GM03348 (cell line): ENCODE results near the gene LRCOL1.

Experiments
- DNase-seq: peaks from one replicate; pipeline ENCODE4 v3.0.0; 2012; ENCODE audit warnings: low spot score

The LRCOL1 gene

DNA sequence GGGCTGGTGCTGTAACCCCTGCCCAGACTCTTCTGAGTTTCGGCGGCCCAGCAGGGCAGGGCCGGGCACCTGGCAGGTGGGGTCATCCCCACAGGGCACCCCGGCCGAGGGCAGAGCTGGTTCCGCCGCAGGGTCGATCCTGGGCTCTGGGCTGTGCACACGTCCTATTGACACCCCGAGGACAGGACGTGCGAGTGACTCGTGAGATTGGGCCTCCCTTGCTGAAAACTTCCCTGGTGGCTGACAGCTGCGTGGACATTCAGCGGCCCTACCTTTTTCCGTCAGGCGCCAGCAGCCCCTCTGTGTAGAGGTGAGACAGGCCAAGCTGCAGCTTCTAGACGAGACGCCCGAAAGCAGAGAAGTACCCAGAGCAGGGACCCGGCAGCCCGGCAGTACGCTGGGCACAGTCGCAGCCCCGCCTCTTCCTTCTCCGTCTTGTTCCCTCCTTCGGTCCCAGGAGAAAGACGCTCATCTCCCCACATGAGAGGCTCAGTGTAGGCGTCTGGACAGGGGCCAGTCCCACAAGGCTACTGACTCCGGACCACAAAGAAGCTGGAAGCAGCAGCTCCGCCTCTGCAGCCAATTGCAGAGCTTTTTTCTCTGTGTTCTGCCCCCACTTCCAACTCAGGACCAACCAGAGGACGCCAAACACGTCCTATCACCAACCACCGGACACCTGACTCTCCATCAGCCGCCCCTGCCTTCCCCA, at the start of gene LRCOL1:
TSS of gene LRCOL1 (minus strand) at position 532 of the 709 bp plus-strand sequence. CDS start 4,331 bp downstream, outside the sequence.
- DNase-seq, result peak; percentile 90

DNA sequence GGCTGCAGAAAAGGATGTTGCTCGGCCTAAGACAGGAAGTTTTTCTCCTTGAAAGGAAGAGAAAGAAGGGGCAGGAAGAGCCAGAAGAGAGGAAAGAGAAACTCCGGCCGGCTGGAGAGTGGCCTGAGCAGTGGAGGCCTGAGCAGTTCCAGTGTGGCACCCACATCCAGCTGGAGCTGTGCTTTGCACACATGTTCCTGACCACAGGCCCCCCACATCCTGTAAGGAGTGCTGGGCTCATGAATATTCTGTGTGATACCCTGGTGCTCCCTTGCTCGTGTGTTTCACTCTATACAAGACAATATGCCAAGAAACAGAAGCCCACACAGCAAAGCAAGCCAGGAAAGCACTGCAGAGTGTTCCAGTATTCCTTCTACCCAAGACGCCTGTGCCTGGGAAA, 49.7 kb upstream of the LRCOL1 start:
- no peak for DNase-seq

DNA sequence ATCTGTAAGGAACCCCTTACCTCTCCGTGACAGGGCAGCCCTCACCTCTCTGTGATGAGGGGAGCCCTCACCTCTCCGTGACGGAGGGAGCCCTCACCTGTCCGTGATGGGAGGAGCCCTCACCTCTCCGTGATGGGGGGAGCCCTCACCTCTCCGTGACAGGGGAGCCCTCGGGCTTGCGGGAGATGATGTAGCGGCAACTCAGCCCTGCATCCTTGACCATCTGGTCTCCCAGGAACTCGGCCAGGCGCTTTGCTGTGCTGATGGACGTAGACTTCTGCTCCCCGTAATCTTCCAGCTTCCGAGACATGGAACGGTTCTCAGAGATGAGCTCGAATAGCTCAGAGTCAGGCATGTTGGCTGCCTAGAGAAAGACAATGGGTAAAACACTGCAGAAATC, 48.8 kb upstream of the LRCOL1 start:
- no peak for DNase-seq

DNA sequence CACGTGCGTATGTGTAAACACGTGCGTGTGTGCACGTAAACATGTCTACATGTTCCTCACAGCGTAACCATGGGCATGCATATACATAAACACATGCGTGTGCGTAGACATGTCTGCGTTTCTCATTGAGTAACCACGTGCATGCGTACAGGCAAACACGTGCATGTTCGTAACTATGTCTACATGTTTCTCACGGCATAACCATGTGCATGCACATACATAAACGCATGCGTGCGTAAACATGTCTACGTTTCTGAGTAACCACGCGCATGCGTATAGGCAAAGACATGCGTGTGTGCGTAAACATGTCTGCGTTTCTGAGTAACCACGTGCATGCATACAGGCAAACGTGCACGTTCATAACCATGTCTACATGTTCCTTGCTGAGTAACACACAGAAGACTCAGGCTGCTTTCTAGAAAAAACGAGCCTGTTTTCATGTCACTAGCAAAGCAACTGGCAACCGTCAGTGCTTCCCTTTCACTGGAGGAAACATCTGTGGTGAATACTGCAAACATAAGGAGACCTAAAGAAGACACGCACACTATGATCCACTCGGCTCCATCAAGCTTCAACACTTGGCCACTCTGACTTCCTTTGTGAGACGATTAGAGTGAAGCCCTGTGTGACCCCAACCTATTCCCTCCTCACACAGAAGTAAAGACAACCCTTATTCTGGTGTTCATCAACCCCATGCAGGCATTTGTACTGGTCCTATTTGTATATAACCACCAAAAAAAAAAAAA, 47.9 kb upstream of the LRCOL1 start:
- DNase-seq, result no peak

DNA sequence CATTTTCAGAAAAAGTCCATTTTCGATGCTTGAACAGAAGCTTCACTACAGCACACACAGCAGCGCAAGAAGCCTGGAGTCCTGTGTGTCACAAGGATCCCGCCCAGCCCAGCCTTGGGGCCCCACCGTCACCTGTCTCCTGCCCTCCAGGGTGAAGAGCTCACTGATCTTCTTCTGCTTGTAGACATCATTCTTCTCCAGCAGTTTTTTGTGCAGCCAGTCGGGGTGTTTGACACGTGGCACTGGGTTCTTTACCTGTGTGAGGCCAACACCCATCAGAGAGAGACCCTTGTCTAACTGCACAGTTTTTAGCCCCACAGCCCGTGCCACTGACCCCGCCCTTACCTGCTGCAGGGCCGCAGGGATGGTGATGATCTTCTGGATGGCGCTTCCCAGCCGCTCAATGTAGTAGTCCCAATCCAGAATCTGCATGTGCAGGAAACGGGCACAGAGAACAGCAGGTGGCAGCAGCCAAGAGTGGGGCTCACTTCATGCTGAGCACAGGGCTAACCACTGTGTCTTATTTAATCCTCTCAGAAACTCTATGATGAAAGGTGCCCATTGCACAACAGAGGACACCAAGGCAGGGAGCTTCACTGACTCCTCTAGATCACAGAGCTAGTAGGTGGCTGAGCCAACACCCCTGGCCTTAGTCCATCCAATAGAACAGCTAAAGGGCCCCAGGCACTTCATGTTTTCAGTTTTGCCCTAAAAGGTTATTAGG, 46.8 kb upstream of the LRCOL1 start:
- DNase-seq, result no peak

DNA sequence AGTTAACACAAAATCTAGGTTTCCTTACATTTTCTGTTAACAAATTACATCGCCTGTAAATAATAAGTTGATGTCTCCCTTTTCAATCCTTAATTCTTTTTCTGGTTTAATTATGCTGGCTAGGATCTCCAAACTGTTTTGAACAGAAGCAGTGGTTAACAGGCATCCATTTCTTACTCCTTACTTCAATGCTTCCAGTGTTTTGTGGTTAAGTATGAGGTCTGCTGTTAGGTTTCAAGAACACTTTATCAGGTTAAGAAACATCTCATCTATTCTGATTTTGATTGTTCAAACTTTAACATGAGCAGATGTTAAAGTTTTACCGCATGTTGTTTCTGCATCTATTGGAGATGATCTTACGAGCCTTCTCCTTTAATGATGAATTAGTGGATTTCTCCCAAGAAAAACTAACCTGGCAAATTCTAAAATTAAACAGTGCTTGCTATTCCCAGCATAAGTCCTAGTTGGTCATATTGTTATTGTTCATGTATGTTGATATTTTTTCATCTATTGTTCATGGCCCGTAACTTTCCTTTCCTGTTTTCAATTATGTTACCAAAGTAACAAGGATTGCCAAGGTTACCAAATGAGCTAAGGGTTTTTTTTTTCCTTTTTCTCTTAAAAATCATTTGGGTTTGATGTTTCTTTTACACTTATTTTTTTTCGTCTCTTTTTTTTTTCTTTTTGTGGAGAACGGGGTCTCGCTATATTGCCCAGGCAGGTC, 43.3 kb upstream of the LRCOL1 start:
- DNase-seq, result no peak

DNA sequence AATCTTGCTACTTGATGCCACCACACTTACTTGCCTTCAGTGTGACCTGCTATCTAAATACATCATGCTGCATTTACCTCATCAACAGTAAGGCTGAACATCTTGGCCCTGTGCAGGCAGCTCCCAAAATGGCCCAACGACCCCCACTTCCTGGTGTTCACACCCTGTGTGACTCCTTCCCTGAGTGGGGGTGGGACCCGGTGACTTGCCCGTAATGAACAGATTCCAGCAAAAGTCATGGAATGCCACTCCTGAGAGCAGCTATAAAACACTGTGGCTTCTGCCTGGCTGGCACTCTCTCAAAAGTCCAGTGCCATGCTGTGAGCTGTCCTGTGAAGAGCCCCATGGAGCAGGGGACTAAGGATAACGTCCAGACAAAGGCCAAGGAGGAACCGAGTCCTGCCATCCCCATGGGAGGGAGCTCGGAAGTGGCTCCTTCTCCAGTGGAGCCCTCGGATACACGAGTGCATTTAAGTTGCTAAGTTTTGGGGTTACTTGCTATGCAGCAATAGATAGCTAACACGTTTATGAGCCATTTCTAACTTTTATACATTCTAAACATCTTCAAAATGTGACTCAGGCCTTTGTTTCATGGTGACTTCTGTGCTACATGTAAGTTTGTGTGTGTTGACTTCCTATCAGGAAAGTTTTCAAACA, 41.2 kb upstream of the LRCOL1 start:
- DNase-seq, result no peak

DNA sequence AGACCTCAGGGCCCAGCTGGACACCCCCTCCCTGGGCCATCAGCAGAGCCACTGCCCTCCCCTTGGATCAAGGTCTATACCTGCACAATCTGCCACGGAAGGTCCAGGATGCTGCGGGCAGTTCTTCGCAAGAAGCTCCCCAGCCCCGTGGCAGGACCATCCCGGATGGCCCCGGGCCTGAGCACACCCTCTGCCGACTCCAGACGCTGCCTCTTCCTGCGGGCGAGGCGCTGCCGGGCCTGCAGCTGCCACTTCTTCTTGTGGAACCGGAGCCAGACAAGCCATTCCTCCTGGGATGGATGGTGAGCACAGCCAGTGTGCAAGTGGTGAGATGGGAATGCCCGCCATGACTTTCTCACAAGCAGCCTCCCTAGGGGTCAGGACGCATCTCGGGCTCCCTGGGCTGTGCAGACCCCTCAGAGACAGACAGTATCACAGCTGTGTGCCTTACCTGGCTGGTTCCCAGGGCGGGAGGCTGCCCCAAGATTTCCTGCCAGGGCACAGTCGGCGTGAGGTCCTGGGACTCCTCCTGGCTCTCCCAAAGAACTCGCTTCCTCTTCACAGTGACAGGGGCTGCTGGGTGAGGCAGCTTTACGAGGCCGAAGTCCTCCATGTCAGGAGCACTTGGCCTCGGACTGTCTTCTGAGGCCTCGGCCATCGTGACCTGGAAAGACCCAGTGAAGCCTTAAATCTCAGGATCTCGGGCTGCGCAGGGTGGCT, 39.0 kb upstream of the LRCOL1 start:
- no peak for DNase-seq

DNA sequence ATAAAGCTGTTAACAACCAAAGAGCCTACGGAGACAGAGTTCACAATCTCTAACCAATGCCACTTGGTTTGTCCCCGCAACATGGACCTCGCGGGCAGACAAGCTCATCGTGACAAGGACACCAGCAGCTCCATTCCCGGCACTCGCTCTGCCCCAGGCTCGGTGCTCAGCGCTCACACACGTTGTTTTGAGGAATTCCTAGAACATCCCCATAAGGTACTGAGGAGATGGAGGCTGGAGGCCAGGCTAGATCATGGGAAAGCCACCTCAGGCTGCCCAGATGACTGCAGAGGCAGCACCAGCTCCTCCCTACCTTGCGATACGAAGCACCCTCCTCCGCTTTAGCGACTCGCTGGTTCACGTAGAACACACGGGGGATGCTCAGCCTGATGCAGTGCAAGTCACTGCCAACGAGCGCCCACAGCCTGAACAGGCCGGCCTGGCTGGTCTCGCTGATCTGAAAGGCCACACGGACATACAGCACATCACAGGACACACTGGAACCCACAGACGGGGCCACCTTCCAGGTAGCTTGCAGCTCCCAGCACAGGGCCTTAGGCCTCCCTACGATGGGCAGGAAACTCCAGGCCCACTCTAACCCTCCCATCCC, 38.3 kb upstream of the LRCOL1 start:
- DNase-seq, result no peak

DNA sequence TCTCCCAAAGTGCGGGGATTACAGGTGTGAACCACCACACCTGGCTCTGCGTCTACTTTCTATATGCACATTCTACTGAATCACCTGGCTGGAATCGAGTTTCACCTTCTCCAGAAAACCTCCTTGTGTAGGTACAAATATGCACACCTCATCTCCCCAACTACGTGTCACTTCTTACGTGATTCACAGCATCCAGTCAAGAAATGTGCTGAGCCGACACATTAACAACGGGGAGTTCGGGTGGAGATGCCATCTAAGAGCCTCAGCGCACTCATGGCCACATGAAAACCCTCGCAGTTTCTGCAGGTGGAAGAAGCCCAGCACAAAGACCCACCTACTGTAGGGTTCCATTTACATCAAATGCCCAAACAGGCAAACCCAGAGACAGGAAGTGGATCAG, 37.5 kb upstream of the LRCOL1 start:
- DNase-seq, result no peak

DNA sequence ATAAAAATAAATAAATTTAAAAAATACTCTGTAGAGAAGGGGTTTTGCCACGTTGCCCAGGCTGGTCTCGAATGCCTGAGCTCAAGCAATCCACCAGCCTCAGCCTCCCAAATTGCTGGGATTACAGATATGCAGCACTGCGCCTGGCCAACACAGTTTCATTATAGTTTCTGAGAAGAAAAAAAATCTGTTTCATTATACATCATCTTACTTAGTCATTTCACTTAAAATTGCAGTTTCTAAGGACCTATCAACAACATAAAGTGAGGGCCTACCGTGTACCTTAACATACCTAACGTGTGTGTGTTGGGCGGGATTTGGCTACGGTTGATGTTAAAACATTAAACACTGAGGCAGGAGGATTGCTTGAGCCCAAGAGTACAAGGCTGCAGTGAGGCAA, 36.5 kb upstream of the LRCOL1 start:
- no peak for DNase-seq

DNA sequence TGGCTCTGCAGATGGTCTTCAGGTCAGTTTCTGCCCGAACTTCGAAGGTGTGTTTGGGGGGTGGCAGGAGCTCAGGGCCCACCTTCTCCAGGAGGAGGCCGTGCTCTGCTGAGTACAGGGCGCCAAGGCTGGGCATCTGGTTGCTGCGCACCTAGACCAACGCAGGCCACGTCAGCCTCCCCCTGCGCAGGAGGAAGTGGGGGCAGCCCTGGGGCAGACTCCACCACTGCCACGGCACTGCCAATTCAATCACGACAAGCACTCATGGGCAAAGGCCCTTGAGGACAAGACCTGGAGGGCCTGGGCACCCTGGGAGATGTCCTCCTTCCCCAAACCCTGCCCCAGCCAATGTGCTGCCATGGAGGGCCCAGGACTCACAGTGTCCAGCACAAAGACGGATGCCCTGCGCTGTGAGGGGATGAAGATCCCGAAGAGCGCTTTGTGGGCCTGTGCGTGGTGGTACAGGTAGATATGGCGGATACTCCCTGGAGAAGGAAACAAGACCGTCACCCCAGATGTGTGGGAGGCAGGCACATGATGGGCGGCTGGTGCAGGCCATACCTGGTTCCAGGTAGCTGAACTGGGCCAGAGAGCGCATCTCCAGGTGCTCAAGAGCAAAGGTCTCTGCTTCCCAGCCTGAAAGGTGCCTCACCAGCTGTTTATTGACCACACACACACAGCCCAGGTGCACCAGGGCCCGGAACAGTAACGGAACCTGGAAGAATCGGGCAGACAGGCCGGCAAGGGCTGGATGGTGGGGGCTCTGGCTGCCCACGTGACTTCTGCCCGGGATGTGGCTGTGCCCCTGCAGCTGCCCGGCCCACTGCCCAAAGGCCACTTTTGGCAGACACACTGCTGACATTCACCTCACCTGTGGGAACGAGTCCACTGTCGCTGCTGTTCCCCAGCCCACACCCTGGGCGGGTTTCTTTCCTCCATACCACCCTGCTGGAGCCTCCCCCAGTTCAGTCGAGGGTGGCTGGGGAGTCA, 32.8 kb upstream of the LRCOL1 start:
- no peak for DNase-seq

DNA sequence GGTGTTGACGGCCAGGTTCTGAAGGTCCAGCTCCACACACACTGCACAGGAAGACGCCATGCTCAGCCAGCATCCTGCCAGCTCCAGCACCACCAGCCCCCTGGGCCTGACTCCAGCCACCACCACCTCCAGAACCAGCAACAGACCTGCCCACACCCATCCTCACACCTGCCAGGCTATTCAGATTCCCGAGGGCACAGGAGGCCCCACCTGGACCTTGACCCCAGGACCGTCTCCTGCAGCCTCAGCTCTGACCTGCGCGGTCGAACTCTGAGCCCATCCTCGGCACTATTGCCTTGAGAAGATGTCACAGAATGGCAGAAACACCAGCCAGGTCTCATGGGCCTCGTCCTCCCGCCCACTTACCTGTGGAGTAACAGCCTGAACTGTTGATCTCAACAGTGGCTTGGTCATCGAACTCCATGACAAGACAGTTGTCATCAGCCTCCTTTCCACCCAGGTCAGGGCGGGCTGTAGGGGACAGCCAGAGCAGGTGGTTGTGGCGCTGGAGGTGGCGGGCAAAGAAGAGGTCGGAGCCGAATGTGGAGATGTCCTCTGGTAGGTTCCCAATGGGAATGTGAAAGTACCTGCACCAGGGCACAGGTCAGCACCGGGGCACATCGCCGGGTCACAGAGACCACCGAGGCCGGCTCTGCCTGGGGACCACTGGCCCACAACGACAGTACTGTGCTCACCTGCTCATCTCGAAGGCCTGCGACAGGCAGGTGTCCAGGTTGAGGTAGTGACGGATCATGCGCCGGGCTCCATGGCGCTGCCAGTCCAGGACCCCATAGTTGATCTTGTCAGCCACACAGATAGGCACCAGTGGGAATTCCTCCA, 31.6 kb upstream of the LRCOL1 start:
- DNase-seq, result no peak

DNA sequence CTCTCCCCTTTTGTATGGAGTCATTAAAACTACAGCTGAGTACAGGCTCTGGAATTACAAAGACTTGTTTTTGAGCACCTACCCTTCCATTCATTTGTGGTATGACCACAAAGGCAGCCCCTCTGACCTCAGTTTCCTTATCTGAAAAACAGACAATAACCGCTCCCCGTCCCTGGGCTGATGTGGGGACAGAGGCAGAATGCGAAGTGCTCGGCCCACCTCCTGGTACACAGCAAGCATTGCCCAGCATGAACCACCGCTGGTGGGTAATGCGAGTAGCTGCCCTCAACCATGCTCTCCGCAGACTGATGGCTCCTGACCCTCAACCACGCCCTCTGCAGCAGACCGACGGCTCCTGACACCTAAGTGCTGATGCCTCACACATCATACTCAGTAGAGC, 30.6 kb upstream of the LRCOL1 start:
- no peak for DNase-seq

DNA sequence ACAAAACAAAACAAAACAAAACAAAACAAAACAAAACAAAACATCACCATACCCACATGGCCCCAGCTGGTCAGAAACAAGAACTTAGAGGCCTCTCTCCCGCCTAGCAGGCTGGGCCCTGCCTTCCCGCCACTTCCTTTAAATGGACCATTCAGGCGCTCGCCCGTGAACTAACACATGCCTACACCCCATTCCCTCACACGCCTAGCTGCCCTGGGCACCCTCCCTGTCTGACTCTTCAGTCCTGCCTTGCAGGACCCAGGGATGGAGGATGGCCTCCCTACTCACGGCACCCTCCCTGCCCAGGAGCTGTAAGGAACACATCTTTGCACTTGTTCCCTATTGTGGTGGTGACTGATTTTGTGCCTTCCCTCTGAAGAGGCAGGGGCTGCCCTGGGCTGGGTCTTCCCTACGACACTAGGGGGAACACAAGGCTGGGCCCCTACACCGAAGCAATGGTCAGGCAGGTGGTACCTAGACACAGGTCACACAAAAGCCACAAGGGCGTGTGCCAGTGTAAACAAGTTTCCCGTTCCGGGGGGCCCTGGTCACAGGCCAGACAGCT, 29.7 kb upstream of the LRCOL1 start:
- no peak for DNase-seq

DNA sequence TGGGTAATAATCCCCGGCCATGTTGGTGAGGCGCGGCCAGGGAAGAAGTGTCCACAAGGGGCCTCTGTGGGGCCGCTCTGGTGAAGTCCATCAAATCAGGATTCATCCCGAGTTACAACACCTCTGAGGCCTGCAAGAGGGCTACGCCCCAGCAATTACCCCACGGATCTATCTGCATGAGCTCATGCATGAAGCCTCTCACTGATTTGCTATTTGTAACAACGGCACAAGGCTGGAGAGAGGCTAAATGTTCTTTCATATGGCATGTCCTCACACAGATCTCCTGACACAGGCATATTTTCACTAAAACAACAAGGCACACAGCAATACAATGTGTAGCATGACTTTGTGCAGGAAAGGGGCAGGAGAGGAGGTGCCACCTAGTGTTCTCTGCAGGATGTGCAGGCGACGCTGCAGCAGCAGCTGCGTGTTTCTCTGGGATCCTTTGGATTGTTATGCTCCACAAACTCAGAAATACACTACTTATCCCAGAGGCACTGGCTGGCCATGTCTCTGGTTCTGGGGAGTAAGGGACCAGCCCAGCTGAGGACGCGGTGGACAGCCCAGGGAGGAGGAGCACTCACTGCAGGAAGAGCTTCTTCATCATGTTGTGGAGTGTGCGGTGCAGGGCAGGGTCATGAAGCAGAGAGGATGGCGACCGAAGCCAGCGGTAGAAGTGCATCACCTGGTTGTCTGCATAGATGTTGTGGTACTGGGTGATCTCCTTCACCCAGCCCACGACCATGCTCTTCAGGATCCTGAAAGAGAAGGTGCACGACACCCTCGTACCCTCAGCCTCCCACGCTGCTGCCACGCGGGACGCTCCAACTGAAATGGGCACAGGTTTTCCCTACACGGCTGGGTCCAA, 28.4 kb upstream of the LRCOL1 start:
- DNase-seq, result peak; percentile 88

DNA sequence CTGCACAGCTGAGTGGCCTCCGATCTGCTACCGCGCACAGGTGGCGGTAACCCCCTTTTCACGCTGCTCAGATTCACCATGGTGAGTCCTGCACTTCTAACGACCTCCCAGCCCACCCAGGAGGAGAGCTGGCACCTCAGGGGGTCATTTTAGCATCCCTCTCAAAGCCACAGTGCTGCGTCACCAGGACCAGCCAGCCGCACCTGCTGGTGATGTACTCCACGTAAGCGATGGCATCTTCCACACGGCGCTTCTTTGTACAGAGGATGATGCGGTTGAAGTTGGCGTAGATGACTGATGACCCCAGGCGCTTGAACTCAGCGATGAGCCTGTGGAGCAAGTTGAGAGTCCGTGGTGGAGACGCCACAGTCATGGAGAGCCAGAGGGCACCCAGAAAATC, 27.4 kb upstream of the LRCOL1 start:
- DNase-seq, result no peak
